ENCODE results near the gene ETNK1.
"Not testable (repeated sequence)": the region's sequence is repeated elsewhere in the genome, so short reads cannot be mapped to it uniquely, and the experiment has no call there.

The ETNK1 gene

GRCh38 chr12:22691319-22691718, 66.3 kb downstream of the ETNK1 start:
- DNase-seq = no peak

- not testable (repeated sequence) for DNase-seq
Observed at GRCh38 chr12:22692467-22692866, 67.5 kb downstream of the ETNK1 start.

DNA sequence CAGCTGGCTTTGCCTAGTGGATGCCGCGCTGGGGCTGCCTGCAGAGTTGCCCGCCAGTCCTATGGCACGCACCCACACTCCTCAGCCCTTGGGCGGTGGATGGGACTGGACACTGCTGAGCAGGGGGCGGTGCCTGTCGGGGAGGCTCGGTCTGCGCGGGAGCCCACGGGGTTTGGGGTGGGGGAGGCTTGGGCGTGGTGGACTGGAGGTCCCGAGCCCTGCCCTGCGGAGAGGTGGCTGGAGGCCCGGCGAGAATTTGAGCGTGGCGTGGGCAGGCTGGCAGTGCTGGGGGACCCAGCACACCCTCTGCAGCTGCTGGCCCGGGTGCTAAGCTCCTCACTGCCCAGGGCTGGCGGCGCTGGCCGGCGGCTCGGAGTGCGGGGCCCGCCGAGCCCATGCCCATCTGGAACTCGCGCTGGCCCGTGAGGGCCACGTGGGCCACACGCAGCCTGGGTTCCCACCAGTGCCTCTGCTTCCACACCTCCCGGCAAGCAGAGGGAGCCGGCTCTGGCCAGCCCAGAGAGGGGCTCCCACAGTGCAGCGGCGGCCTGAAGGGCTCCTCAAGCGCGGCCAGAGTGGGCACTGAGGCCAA, 68.1 kb downstream of the ETNK1 start:
- no peak for DNase-seq

- no peak for DNase-seq
Observed at GRCh38 chr12:22698576-22698975, 73.6 kb downstream of the ETNK1 start.

DNA sequence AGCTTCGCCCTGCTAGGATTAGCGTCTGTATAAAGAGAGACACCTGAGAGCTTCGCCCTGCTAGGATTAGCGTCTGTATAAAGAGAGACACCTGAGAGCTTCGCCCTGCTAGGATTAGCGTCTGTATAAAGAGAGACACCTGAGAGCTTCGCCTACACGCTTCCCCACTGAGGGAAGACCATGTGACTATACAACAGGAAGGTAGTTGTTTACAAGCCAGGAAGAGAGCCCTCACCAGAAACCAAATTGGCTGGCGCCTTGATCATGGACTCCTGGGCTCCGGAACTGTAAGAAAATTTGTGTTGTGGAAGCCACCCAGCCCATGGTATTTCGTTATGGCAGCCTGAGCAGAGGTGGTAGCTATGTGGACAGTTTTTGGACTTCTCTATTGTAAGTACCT, 74.7 kb downstream of the ETNK1 start:
- not testable (repeated sequence) for DNase-seq

- no peak for DNase-seq
Observed at GRCh38 chr12:22700106-22700505, 75.1 kb downstream of the ETNK1 start.

DNA sequence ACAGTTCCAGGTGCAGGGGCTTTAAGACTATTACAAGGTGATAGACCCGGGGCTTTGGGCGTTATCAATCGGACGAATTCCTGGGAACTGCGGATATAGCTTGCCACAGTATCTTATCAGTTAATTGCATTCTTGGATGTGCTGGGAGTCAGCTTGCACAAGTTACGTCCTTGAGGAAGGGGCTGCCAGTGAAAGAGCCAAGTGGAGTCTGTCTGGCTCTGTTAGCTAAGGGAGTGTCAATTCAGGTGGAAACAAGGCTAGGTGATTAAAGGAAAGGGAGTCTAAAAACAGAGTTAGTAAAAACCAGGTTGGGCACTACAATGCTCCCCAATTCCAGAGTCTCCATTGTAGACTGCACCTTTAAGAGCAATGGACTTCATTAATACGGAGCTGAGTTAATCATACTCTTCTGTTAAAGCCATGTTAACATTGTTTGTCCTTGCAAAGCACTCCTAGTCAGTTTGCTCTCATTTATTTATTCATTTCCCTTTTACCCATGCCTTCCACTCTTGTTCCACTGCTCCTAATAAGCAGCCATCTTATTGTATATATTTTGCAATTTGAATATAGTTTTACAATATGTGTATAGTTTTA, 76.3 kb downstream of the ETNK1 start:
- DNase-seq = not testable (repeated sequence)

- DNase-seq = no peak
Observed at GRCh38 chr12:22702690-22703089, 77.7 kb downstream of the ETNK1 start.

DNA sequence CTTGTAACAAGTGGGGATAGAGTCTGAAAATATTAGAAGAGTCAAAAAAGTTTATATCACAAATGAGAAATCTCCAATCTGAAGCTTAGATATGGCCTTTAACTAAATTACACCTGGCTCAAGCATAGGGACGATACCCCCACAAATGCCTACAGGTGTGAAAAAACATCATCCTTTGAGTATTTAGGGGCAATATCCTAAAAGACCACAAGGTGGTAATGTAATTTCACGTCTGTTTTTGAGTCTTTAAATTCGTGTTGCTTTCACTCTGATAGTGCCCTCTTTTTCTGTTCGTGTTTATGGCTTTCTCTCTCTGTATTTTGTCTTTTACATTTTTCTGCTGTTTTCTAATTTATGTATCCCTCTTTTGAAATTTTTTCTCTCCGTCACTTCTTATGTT, 84.3 kb downstream of the ETNK1 start:
- DNase-seq = no peak

GRCh38 chr12:22712083-22712482, 87.1 kb downstream of the ETNK1 start:
- DNase-seq = no peak

DNA sequence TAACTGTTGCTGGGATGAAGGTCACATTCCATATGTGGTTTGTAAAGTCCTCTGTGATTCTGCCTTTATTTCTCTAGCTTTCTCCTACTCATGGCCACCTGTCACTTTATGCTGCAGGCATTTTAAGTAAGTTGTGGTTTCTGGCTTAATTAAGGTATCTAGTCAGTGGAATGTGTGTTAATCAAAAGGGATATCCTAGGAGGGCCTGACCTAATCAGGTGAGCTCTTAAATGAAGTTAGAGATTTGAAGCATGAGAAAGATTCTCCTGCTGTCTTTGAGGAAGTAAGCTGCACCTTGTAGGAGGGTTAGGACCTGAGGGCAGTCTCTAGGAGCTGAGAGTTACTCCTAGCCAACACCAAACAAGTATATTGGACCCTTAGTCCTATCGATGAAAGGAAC, 90.3 kb downstream of the ETNK1 start:
- no peak for DNase-seq

GRCh38 chr12:22719745-22720144, 94.8 kb downstream of the ETNK1 start:
- no peak for DNase-seq

GRCh38 chr12:22722081-22722480, 97.1 kb downstream of the ETNK1 start:
- DNase-seq = no peak

GRCh38 chr12:22722779-22723178, 97.8 kb downstream of the ETNK1 start:
- DNase-seq = no peak

DNA sequence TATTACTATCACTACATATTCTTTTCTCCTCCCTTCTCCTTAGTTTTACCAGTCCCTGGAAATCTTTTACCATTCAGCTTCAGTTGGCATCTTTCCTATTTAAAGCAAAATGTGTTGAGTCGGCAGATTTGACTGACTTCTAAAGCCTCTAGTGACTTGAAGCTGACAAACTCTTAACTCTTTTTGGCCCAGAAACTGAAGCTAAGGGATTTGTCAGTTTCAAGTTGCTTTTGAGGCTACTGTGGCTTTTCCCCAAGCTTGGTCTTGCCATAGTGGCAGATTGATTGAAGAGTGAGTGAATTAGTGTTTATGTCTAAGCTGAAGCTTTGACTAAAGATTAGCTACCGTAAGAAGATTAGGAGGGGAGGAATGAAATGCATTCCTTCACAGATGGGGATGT, 104.0 kb downstream of the ETNK1 start:
- no peak for DNase-seq

DNA sequence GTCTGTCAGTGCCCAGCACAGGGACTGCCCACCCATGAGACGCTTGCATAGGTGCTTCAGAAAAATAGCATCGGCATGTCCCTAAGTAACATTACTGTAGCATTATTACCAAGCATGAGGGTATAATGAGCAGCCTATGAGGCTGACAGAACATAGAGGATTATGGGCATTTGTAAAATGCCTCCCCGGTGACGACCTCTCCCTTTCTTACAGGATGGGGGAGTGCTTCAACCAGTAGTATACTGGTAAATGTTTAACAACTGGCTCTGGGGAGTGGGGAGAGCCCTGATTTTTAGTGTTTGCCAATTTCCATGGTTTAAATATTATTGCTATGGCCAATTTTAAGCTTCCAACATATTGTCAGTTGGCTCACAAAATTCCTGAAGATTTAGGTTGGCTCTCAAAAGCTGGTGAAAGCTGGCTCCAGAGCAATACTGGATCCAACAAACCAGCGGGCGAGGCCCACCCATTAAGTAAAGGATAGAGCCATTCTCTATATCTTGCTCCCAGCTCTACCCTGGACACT, 104.5 kb downstream of the ETNK1 start:
- DNase-seq = no peak

DNA sequence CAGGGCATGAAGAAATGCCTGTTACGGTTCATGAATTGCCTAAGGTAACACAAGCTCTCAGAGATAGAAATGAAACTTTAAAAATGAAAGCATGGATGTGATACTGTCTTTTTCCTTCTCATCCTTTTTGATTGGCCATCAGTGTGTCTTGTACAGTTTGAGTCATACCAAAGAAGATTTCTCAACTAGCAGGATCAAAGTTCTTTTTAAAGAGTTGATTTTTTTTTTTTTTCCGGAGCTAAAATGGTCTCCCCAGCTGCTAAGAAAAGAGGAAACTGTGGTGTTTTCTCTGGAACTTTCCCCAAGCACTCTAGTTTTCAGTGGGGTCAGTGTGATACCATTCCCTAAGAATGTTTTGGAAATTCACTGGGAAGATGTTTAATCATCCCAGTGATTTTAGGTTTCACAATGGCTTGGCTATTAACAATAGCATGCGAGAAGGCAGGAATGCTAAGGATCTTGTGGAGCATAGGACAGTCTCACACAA, 105.0 kb downstream of the ETNK1 start:
- no peak for DNase-seq

- no peak for DNase-seq
Observed at GRCh38 chr12:22731236-22731635, 106.3 kb downstream of the ETNK1 start.

GRCh38 chr12:22733756-22734155, 108.8 kb downstream of the ETNK1 start:
- DNase-seq = no peak

- DNase-seq = no peak
Observed at GRCh38 chr12:22738945-22739344, 114.0 kb downstream of the ETNK1 start.
